HG03103 (cell line): ENCODE measurements around the gene FKBP14.
"Not testable (repeated sequence)": the region's sequence is repeated elsewhere in the genome, so short reads cannot be mapped to it uniquely, and the experiment has no call there.

Experiments used
- ATAC-seq: cut with Tn5 transposase; IDR thresholded peaks from one replicate; pipeline ENCODE4 v1.9.1; 2021; ENCODE audit warnings: low read depth; ENCODE audit not compliant: unreplicated experiment

Gene FKBP14

GRCh38 chr7:29965030-29965429 lies 61.5 kb downstream of the FKBP14 start:
- no peak for ATAC-seq

DNA sequence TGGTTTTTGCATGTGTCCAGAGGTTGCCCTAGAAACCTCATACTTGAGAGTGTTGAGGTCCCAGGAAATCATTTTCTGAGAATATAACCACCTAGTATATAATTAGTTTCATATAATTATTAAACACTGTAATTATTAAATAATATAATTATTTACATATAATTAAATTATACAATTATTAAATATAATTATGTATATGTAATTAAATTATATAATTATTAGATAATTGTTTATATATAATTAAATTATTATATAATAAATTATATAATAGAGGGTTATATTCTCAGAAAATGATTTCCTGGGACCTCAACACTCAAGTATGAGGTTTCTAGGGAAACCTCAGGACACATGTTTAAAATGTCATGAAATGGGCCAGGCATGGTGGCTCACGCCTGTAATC lies 64.5 kb downstream of the FKBP14 start:
- no peak for ATAC-seq

GRCh38 chr7:29961611-29962010 lies 64.9 kb downstream of the FKBP14 start:
- ATAC-seq: not testable (repeated sequence)
